Hepatocyte (in vitro differentiated cells): ENCODE measurements around the gene PPP1R13L. TPM values are rescaled to one million over a fixed set of nuclear protein-coding genes. Genes with fewer than 3 reads are reported as not detected.
"Not testable (repeated sequence)": the region's sequence is repeated elsewhere in the genome, so short reads cannot be mapped to it uniquely, and the experiment has no call there.

Source experiments
- DNase-seq: peaks from one replicate; pipeline ENCODE4 v3.0.0-alpha.2; 2016; ENCODE audit warnings: low spot score
- H2AFZ ChIP-seq: fragments of 200-600 bp; sonication (generic); 2 replicates; pipeline ENCODE4 v1.6.0; 2016; ENCODE audit warnings: antibody characterized with exemption, mild to moderate bottlenecking
- H3K27ac ChIP-seq: fragments of 200-600 bp; sonication (generic); 2 replicates; pipeline ENCODE4 v1.5.1; 2016; ENCODE audit warnings: mild to moderate bottlenecking
- H3K27me3 ChIP-seq: fragments of 200-600 bp; sonication (generic); 2 replicates; pipeline ENCODE4 v1.6.1; 2016
- H3K36me3 ChIP-seq: fragments of 200-600 bp; sonication (generic); replicated peaks from 2 replicates; pipeline ENCODE4 v1.5.1; 2016; ENCODE audit warnings: low read depth; ENCODE audit not compliant: insufficient read depth
- H3K4me1 ChIP-seq: fragments of 200-600 bp; sonication (generic); 2 replicates; pipeline ENCODE4 v1.5.1; 2016; ENCODE audit warnings: mild to moderate bottlenecking, moderate library complexity; ENCODE audit not compliant: insufficient read depth
- H3K4me2 ChIP-seq: fragments of 200-600 bp; sonication (generic); 2 replicates; pipeline ENCODE4 v1.6.0; 2016
- H3K4me3 ChIP-seq: fragments of 200-600 bp; sonication (generic); 2 replicates; pipeline ENCODE4 v1.5.1; 2016; ENCODE audit warnings: mild to moderate bottlenecking
- H3K79me2 ChIP-seq: fragments of 200-600 bp; sonication (generic); 2 replicates; pipeline ENCODE4 v1.6.0; 2017; ENCODE audit warnings: mild to moderate bottlenecking
- H3K9me2 ChIP-seq: fragments of 200-600 bp; sonication (generic); replicated peaks from 2 replicates; pipeline ENCODE4 v1.6.0; 2017; ENCODE audit warnings: mild to moderate bottlenecking; ENCODE audit not compliant: insufficient read depth
- H3K9me3 ChIP-seq: fragments of 200-600 bp; sonication (generic); 2 replicates; pipeline ENCODE4 v1.5.1; 2016; ENCODE audit warnings: low read depth, mild to moderate bottlenecking
- H4K20me1 ChIP-seq: fragments of 200-600 bp; sonication (generic); 2 replicates; pipeline ENCODE4 v1.6.0; 2016; ENCODE audit warnings: mild to moderate bottlenecking; ENCODE audit not compliant: insufficient read depth, poor library complexity, severe bottlenecking
- CTCF ChIP-seq: fragments of 200-600 bp; sonication (generic); IDR thresholded peaks from 2 replicates; pipeline ENCODE4 v1.5.1; 2016; ENCODE audit warnings: antibody characterized with exemption, mild to moderate bottlenecking; ENCODE audit not compliant: poor library complexity
- EZH2 ChIP-seq: fragments of 200-600 bp; sonication (generic); IDR thresholded peaks from 2 replicates; pipeline ENCODE4 v1.6.1; 2016; ENCODE audit warnings: antibody characterized with exemption, mild to moderate bottlenecking, borderline replicate concordance
- EZH2phosphoT487 ChIP-seq: fragments of 200-600 bp; sonication (generic); IDR thresholded peaks from one replicate; pipeline ENCODE4 v1.6.1; 2018; ENCODE audit warnings: antibody characterized with exemption, mild to moderate bottlenecking, low read depth, moderate library complexity; ENCODE audit not compliant: unreplicated experiment, severe bottlenecking
- WGBS: methylation state at CpG from one replicate; pipeline ENCODE4 v1.1.6; 2016; ENCODE audit warnings: low lambda C conversion rate; ENCODE audit errors: missing lambda C conversion rate; 5-methylcytosine and 5-hydroxymethylcytosine counted together
- polyA plus RNA-seq: library from polyadenylated mRNA; unstranded; fragments of >200 nt; fragmentation: Nextera tagmentation; extraction: Ambion mirVana; gene quantifications from 2 replicates; pipeline ENCODE4 v1.2.1, GENCODE V29; 2016
- total RNA-seq: library from RNA; depleted of rRNA; stranded (reverse); fragments of >200 nt; gene quantifications from 2 replicates; pipeline ENCODE4 v1.2.3, GENCODE V29; 2014

PPP1R13L gene
- total and polyA plus RNA-seq, 2 experiments from 2014 or later = 8.7 to 14.8 TPM

DNA sequence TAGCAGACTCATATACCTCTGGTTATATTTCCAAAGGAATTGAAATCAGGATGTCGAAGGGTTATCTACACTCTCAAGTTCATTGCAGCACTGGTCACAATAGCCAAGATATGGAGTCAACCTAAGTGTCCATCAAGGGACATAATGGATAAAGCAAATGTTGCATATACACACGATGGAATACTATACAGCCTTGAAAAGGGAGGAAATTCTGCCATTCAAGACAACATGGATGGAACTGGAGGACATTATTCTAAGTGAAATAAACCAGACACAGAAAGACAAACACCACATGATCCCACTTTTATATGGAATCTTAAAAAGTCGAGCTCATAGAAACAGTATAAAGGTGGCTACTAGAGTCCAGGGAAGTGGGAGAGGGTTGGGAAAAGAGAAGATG is 32.5 kb upstream of the PPP1R13L start:
- Histone ChIP-seq H3K4me3 (no peak overlapping the region), H3K79me2 (no peaks in the 10 kb centered on the region), H3K36me3 (no peaks in the 10 kb centered on the region), H4K20me1 (no peaks in the 10 kb centered on the region), H3K27me3 (no peaks in the 10 kb centered on the region), H3K4me1 (peaks cover 5% of the 10 kb centered on the region), H3K4me2 (no peak overlapping the region), H2AFZ (no peak overlapping the region), H3K27ac (no peak overlapping the region), H3K9me2 (no peaks in the 10 kb centered on the region), H3K9me3 (no peaks in the 10 kb centered on the region)
- WGBS = 88% methylated on average over 3 of the region's 3 CpGs
- DNase-seq = no peak
- TF ChIP-seq EZH2phosphoT487 (no peak), EZH2 (no peak), CTCF (no peak)

DNA sequence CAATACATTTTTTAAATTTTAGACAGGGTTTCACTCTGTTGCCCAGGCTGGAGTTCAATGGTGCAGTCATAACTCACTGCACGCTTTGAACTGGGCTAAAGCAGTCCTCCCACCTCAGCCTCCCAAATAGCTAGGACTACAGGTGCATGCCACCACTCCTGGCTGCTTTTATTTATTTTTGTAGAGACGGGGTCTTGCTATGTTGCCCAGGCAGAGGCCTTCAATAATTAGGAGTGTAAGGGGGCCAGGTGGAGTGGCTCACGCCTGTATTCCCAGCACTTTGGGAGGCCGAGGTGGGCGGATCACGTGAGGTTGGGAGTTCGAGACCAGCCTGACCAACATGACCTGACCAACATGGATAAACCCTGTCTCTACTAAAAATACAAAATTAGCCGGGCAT is 27.7 kb upstream of the PPP1R13L start:
- H4K20me1 ChIP-seq, H3K9me2 ChIP-seq, H3K27ac ChIP-seq, H3K36me3 ChIP-seq, H3K9me3 ChIP-seq, H3K4me3 ChIP-seq, H3K27me3 ChIP-seq, H3K4me2 ChIP-seq, H3K4me1 ChIP-seq, H2AFZ ChIP-seq, H3K79me2 ChIP-seq, DNase-seq: not testable (repeated sequence)
- 96% methylated on average over 8 of the region's 8 CpGs for WGBS

DNA sequence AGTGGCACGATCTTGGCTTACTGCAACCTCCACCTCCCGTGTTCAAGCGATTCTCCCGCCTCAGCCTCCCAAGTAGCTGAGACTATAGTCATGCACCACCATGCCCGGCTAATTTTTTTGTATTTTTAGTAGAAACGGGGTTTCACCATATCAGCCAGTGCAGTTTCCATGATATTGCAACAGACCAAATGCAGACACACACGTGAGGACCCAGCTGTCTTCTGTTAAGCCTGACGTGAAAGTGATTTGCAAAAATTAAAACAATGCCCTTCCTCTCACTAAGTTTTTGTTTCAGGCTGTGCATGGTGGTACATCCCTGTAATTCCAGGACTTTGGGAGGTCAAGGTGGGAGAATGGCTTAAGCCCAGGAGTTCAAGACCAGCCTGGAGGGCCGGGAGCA is 26.1 kb upstream of the PPP1R13L start:
- not testable (repeated sequence) for H3K27ac ChIP-seq, H3K4me2 ChIP-seq, H3K9me2 ChIP-seq, H3K27me3 ChIP-seq, H2AFZ ChIP-seq, H3K9me3 ChIP-seq, H4K20me1 ChIP-seq, H3K79me2 ChIP-seq, DNase-seq, H3K4me1 ChIP-seq, H3K36me3 ChIP-seq, H3K4me3 ChIP-seq
- WGBS = 71% methylated on average over 9 of the region's 9 CpGs

GRCh38 chr19:45429896-45430295 is 25.0 kb upstream of the PPP1R13L start:
- H3K36me3 ChIP-seq, H3K4me2 ChIP-seq, H4K20me1 ChIP-seq, H3K27ac ChIP-seq, H2AFZ ChIP-seq, H3K79me2 ChIP-seq, H3K4me3 ChIP-seq, H3K9me2 ChIP-seq, H3K9me3 ChIP-seq, DNase-seq, H3K27me3 ChIP-seq: not testable (repeated sequence)
- WGBS = 88% methylated on average over 11 of the region's 11 CpGs
- peaks cover 12% of the 10 kb centered on the region for H3K4me1 ChIP-seq

DNA sequence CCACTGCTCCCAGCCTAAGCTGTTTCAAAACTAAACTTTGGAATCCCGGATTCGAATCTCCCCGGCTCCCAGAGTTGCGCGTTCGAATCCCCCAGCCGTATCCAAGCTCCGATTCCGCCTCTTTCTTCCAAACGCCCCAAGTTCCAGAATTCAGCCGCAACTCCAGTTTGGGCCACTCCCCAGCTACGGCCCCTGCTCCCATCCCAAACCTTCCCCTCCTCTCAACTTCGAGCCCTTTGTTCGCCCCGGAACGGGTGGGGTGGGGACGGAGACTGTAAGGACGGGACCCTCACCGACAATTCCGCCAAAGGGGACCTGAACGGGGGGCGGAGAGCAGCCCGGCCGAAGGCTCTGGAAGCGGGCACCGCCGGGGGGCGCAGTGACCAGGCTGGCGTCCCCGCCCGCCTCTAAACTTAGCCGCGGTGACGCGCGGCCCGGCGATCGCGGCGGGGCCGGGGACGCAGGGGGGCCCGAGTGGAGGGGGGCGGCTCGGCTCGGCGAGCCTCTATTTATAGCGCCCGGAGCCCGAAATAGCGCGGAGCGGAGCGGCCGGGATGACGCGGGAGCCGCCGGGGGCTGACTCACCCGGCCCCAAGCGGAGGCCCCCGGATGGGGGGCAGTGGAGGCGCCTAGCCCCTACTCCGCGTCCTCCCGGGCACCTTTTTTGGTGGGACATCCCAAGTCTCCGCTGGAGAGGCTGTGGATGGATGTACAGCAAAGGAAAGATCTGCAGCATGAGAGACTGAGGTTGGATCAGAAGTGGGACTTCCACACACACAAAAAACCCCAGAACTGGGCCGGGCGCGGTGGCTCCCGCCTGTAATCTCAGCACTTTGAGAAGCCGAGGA is 23.7 kb upstream of the PPP1R13L start:
- H3K4me2 ChIP-seq = peak overlapping the region; percentile 97
- peak overlapping the region; percentile 81 for H3K27ac ChIP-seq
- 10% methylated on average over 46 of the region's 73 CpGs for WGBS
- no peaks in the 10 kb centered on the region for H3K36me3 ChIP-seq
- no peaks in the 10 kb centered on the region for H3K79me2 ChIP-seq
- peaks cover 17% of the 10 kb centered on the region for H3K4me1 ChIP-seq
- H3K9me3 ChIP-seq = no peaks in the 10 kb centered on the region
- H3K27me3 ChIP-seq = no peaks in the 10 kb centered on the region
- no peak for TF ChIP-seq EZH2
- TF ChIP-seq CTCF = peak; percentile 46
- TF ChIP-seq EZH2phosphoT487 = no peak
- no peaks in the 10 kb centered on the region for H3K9me2 ChIP-seq
- no peaks in the 10 kb centered on the region for H4K20me1 ChIP-seq
- H2AFZ ChIP-seq = peak overlapping the region; percentile 68
- peak overlapping the region; percentile 39 for H3K4me3 ChIP-seq
- peak; percentile 81 for DNase-seq
